Stimulated activated CD4-positive, alpha-beta T cell treated with anti-CD3 and anti-CD28 coated beads, TNF-alpha, amount 100 ng/mL, for 24 hours (primary cell): ENCODE measurements around the gene TTLL9.

ENCODE experiments used
- DNase-seq, 3 experiments: peaks; one replicate each; pipeline ENCODE4 v3.0.0-alpha.2; 2020; ENCODE audit warnings: low read depth in 3 of 3

TTLL9 gene

GRCh38 chr20:31945319-31945718, 74.9 kb downstream of the TTLL9 start:
- DNase-seq, result no peak

DNA sequence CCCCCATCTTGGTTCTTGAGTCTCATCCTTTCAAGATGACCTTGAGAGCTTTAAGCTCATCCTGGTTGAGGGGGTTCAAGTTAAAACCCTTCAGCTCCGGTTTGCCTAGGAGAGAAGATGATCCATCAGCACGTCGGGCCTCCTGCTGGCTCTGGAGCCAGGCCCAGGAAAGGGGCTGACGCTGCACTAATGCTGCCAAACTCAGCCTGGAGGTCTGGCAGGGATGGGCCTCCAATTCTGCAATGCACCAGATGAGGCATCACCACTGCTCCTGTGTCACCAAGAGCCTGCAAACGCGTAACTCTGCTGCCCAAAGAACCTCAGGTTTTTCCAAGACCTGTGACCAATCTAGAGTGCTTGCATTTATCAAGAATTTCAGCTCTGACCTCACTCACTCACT, 75.4 kb downstream of the TTLL9 start:
- DNase-seq, result no peak

DNA sequence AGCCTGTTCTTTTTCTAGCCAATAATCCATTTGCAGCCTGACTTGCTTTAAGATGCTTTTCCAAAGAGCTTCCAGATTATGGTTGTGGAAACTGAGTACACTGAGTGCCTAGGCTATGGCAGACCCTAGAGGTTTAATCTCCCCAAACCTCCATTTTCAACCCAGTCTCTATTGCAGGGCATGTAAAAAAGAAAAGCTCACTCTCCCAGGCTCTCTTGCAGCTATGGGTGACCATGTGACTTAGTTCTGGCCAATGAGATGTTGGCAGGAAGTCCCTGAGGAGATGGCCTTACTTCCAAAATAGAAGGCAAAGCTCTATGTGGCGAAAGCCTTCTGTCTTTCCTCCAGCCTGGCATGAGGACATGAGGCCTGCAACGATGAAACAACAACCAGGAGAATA, 77.6 kb downstream of the TTLL9 start:
- DNase-seq, result no peak

DNA sequence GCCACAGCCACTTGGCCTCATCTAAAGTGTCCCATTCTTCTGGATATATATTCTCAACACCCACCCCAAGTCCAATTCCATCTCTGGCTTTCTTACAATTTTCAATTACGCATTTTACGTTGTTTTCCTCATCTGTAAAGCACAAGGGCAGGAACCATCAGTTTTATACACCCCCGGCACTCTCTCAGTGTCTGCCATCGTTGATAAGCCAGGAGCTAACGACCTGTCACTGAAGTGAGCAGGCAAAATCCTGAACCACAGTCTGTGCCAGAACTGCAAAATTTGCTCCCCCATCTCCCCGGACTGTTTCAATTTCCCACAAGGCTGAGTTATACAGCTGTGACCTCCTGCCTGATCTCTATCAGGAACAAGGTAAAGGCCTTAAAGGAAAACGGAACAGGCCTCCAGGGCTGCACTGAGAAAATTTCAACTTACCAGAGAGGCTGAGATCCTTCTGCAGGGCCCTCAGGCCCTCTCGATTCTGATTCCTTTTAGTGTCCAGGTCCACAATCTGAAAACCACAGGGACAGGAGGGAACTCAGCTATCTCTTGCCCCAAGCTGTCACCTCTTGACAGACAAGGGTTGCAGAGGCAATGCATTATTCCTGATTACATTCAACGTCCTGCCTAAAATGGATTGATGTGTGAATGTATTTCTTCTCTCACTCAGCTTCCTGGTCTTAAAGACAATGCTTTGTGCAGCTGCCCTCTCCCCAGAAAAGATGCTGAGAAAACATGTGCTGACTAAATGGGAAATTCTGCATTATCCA, 79.6 kb downstream of the TTLL9 start:
- DNase-seq, result no peak

GRCh38 chr20:31951203-31951529, 80.7 kb downstream of the TTLL9 start:
- DNase-seq, result no peak

DNA sequence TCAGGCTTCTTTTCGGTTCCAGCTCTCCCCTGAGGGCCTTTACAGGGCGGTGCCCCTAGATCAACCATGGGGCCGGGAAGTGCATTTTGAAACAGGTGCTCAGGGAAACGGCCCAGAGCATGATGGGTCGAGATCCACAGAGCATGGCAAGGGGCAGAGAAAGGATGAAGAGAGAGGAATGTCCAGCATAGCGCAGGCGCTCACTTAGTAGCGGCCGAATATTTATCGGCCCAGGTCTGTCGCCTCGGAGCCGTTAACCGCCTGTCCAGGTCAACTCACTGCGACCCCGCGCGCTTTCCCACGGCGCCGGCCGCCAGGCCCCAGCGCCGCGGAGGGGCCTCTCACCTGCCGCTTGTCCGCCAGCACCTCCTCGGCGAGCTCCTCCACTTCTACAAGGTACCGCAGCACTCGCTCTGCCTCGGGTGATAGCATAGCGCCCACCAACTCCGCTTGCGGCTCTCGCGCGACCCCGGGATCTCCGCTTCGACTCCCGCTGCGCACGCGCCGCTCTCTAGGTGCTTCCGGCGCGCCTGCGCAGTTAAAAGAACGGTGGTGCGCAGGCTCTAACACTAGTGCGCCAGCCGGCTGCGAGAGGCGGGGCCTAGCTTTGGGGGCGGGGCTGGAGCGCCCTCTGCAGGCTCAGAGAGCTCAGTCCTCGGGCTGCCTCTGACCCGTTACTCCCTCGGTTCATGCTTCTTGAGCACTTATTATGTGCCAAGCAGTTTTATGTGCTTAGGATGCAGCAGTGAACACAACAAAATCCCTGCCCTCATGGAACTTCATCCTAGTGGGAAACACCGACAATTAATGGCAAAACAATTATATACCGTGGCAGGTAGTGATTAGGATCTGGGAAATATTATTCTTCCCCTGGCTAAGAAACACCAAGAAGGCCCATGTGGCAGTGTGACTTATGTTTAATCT, 81.4 kb downstream of the TTLL9 start, which contains the start of gene PDRG1:
Gene PDRG1 (minus strand): TSS at position 517 of the 924 bp plus-strand sequence. CDS start 85 bp downstream, at position 432.
- DNase-seq, result peak; percentile 93 to 97 (median 95)

DNA sequence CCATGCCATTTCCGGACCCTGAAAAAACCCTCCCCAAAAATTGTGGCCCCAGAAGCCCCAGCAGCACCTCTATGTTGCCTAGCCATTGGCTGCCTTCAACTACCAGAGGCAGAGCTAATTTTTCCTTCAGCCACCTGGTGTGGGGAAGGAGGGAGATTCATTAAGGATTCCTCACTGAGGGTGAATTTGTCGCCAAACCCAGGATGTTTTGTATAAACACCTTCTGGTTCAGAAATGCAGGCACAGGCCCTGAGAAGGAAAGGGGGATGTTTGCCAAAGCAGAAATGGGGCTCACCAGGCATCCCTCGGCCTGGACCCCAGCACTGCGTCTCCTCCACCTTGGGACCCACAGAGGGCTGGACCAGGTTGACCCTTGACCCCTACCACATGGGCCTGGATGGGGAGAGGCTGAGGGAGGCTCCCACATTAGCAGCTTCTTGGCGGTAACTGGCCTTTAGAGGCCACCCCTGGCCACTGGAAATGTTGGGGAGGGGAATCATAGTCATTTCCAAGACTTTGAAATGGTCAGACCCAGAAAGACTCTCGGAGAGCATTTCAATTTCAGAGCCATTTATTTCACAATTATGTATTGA, 83.2 kb downstream of the TTLL9 start:
- DNase-seq, result no peak

GRCh38 chr20:31954500-31954899, 84.1 kb downstream of the TTLL9 start:
- DNase-seq, result no peak

GRCh38 chr20:31956556-31957526, 86.4 kb downstream of the TTLL9 start:
- DNase-seq, result no peak

- no peak for DNase-seq
Measured at GRCh38 chr20:31962761-31963160, 92.3 kb downstream of the TTLL9 start.

GRCh38 chr20:31963889-31964288, 93.5 kb downstream of the TTLL9 start:
- no peak for DNase-seq

DNA sequence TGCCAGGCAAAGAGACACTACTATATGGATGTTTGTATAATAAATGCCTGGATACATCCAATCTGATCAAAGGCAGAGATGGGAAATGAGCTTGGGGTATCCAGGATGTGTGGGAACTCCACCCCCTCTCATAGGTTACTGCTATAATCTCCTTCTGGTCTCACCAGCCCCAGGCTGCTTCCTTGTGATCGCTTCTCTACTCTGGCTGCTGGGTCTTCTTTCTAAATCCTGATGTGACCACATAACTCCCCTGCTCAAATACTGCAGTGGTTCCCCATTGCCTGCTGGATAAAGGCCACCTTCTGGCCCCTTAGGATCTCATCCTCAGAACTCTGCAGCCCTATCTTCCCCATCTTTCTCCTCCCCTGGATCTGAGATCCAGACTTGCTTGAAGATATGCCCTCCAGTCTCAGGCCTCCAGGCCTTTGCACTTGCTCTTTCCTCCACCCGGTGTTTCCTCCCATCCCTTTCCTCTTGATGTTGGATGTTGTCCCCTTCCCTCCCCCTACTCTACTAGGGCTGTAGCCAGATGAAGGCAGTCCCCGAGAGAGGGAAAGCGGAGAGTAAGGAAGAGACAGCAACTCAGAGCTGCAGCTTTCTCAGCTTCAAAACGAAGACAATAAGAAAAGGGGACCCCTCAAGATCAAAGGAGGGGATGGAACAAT, 96.7 kb downstream of the TTLL9 start:
- no peak for DNase-seq

DNA sequence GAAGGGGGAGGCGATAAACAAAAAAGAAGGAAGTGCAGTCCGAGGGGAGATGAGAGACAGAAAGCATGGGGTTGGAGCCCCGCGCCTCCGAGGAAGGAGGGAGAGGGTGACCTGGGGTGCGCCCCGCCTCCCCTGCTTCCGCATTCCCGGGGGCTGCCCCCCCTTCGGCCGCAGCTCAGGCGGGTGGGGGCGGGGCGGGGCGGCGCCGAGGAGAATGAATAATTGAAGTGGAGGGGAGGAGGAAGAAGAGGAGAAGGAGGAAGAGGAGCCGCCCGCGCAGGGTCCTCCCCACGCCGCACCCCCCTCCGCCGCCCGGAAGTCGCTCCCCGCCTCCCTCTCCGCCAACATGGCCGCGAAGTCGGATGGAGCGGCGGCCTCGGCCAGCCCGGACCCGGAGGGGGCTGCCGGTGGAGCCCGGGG, 97.4 kb downstream of the TTLL9 start, which contains the start of gene XKR7:
Gene XKR7 (plus strand): TSS at position 322 of the 420 bp plus-strand sequence. CDS start 25 bp downstream, at position 347.
- DNase-seq, result peak in 1 of 3 experiments; percentile 22

- DNase-seq, result peak; percentile 58 to 73 (median 61)
Measured at GRCh38 chr20:31968291-31969126, 98.1 kb downstream of the TTLL9 start.

DNA sequence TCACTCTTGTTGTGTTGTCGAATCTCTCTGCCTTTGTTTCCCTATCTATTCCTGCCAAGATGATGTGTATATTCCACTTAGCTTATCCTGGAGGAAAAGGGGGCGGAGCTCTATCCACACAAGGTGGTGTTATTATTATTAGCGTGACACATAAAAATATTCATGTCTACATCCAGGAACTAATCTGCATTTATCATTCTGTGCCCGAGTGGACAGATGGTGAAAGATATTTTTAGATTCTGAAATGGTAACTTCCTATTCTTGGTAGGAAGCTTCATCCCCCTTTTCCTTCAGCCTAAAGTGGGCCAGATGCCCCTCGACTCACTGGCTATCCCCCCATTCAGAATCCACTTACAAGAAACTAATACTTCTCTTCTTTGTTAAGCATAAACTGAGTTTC, 99.6 kb downstream of the TTLL9 start:
- no peak for DNase-seq

GRCh38 chr20:31972471-31973021, 102.1 kb downstream of the TTLL9 start:
- DNase-seq, result no peak

- DNase-seq, result no peak
Measured at GRCh38 chr20:31974296-31974695, 103.9 kb downstream of the TTLL9 start.

GRCh38 chr20:31974951-31975487, 104.6 kb downstream of the TTLL9 start:
- no peak for DNase-seq

DNA sequence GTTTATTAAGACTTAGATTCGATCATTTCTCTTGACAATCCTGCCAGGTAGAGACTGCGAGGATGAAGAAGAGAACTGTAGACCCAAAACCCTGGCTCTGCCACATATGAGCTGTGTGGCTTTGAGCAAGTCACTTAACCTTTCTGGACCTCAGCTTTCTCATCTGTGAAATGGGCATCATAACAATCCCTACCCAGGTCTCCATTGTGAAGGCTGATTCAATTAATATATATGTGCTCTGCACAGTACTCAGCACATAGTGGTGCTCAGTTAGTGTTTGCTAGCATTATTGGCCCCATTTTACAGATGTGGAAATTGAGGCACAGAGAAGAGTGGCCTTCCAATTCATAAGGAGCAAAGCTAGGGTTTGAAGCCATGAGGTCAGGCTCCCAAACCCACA, 105.4 kb downstream of the TTLL9 start:
- no peak for DNase-seq
